Hematopoietic multipotent progenitor cell treated with erythropoietin and hydrocortisone succinate and interleukin-3 and kit ligand, for 8 days (in vitro differentiated cells): ENCODE measurements around the gene CABLES1.
"Not testable (repeated sequence)": the region's sequence is repeated elsewhere in the genome, so short reads cannot be mapped to it uniquely, and the experiment has no call there.

Source experiments
- DNase-seq: peaks from one replicate; pipeline ENCODE4 v3.0.0-alpha.2; 2015

The CABLES1 gene

DNA sequence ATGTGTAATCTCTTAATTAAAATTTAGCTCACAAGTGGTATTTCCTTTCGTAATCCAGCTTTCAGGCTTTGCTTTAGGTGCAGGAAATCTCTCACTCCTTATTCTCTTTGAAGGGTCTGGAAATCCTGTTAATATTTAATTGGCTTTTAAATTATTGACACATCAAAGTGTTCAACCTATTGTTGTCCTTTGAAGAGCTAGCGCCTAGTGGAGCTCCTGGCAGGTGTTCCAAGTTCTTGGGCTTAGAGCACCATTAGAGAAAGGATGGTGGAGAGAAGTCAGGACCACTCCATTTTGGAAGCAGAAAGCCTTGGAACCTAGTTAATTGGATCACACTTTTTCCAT, 92.4 kb downstream of the CABLES1 start:
- DNase-seq: no peak

DNA sequence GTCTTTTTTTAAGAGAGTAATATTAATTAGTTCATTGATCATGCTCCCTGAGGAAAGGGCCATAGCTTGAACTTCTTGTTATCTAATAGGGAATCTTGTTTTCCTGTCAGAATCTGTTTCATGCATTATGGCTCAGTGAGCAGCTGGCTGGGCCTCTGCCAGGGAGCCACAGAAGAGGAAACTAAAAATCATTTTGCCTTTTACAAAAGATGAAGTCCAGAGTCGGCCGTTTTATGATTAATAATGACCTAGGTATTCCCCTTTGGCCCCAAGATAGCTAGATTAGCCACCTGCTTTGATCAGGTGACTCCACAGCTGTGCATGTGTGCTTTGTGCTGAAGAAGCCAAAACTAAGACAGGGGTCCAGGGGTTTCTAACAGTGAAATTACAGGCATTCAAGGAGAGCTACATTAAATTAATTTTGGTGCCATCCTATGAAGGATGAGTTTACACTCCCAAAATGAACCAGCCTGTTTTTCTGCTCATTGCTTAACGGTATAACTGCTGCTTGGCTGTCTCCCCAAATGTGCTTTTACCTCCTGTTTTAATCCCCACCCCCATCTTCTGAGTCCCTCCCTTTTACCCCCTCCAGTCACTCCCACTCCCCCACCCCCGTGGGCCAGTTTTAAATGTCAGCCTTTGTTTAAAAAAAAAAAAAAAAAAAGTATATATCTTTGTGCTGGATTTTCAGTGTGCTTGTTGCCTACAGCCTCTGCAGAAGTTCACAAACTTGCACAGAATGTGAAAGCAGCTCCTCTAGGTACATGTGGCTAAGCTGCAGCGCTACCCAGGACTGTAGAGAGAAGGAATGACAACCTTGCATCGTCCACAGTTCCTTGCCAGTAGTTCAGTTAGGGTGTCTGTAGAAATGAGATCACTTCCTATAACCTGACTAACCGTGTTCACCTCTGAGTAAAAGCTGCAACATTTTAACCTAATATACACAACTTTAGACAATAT, 93.1 kb downstream of the CABLES1 start:
- no peak for DNase-seq

- DNase-seq: no peak
These were observed 94.2 kb downstream of the CABLES1 start for GRCh38 chr18:23229472-23229871.

GRCh38 chr18:23230686-23231085, 95.4 kb downstream of the CABLES1 start:
- no peak for DNase-seq

GRCh38 chr18:23231340-23232021, 96.2 kb downstream of the CABLES1 start:
- peak; percentile 61 for DNase-seq

- no peak for DNase-seq
These were observed 97.0 kb downstream of the CABLES1 start for GRCh38 chr18:23232331-23232730.

DNA sequence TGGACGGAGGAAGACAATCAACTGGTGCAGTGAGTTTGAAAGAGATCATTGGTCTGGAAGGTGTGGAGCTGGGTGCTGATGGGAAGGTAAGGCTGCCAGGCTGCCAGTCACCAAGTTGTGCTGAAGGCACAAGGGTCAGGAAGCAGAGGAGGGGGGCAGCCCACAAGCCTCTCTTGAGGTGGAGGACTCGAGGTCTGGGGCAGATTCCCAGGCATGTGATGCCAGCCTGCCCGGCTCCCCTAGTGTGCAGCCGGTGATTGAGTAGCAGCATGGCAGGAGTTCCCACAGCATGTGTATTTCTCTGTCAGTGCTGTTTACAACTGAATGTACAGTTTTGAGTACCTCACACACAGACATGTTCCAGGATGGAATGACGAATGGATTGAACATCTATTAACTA, 99.3 kb downstream of the CABLES1 start:
- no peak for DNase-seq

DNA sequence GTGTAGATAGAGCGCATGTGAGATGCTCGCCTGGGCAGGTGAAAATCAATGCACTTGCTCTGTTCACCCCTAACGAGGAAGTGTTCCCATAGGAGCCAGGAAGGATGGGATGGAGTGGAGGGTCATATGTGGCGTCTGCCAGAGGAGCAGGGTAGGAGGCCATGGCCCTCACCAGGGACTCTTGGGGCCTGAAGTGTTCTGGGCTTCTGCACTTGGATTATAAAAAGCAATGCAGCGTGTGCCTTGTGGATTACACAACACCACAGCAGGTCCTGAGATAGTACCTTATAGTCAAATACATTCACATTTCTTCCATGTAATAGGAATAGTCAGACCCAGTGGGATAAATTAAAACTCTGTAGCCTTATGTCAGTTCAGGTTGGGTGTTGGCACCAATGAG, 100.1 kb downstream of the CABLES1 start:
- DNase-seq: no peak

- DNase-seq: no peak
These were observed 100.6 kb downstream of the CABLES1 start for GRCh38 chr18:23235860-23236259.

GRCh38 chr18:23236876-23237468, 101.7 kb downstream of the CABLES1 start:
- DNase-seq: no peak

DNA sequence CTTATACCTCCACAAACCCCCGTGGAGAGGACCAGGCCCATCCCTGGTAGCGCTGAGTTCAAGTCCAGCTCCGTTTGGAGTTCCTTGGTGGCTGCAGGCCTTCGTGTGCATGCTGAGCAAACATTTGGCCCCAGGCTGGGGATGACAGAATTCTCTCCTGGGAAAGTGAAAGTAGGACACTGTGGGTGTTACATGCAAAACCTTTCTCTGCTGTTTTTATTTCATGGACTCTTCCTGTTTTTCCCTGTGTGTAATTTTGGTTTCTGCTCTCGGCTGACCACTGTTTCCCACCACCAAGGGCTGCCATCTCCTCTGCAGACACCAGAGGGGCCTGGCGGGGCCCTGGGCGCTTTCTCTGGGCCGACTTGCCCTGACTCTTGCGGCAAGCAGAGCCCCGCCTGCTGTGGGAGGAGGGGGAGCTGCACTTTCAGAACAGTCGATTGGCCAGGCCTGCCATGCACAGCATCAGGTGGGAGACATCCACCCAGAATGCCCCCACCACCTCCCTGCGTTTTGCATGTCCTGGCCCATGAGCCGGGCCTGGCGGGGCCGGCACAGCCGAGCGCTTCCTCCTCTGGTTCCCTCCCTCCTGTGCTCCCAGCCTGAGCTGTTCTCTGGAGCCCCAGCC, 102.4 kb downstream of the CABLES1 start:
- peak; percentile 20 for DNase-seq

- no peak for DNase-seq
These were observed 102.9 kb downstream of the CABLES1 start for GRCh38 chr18:23238152-23238531.

GRCh38 chr18:23238651-23239349, 103.5 kb downstream of the CABLES1 start:
- DNase-seq: no peak

- DNase-seq: no peak
These were observed 104.0 kb downstream of the CABLES1 start for GRCh38 chr18:23239350-23239692.

- DNase-seq: no peak
These were observed 104.8 kb downstream of the CABLES1 start for GRCh38 chr18:23239885-23240608.

DNA sequence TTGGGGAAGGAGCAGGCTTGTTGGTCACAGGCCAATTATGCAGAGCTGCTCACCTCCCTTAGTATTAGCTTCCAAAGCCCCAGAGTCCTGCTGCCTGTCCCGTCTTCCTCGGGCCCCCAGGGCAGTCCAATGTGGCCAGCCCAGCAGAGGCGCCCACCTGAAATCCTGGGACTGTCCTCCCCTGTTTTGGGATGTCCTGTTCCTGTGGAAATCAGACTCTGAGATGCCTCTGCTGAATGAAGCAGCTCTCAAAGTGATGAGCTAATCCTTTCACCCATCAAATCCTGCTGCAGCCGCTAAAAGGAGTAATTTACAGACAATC, 105.3 kb downstream of the CABLES1 start:
- DNase-seq: no peak

GRCh38 chr18:23241833-23242496, 106.7 kb downstream of the CABLES1 start:
- DNase-seq: not testable (repeated sequence)

DNA sequence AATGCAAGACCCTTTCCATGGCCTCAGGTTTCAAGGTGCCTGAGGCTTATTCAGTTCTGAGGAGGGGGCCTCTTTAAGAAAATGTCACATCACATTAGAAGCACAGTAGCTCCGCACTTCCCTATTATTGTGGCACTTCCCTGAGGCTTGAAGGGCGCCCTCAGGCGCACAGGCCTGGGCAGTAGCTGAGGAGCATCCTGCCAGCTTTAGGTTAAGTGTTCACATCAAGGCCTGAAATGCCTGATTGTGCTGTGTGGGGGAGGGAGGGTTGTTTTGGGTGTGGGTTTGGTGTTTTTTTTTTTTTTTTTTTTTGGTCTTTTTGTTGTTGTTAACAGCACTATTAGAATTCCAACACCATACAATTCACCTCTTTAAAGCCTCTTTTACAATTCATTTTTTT, 107.9 kb downstream of the CABLES1 start:
- peak; percentile 36 for DNase-seq

DNA sequence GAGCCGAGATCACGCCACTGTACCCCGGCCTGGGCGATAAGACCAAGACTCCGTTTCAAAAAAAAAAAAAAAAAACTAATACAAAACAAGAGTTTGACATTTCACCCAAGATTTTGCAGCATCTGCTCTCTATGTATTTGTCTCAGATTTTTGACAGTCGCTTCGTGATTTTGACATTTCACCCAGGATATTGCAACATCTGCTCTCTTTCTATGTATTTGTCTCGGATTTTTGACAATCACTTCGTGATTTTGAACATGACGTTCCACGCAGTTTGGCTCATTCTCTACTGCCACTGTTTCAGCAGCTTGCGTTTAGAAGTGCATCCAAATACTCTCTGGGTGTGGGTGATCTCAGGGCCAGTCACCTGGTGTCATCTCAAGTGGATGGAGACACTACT, 108.5 kb downstream of the CABLES1 start:
- no peak for DNase-seq

GRCh38 chr18:23244401-23244800, 109.1 kb downstream of the CABLES1 start:
- no peak for DNase-seq

GRCh38 chr18:23245461-23245860, 110.2 kb downstream of the CABLES1 start:
- DNase-seq: no peak

GRCh38 chr18:23247331-23247730, 112.0 kb downstream of the CABLES1 start:
- DNase-seq: no peak
